HL-60/S4 treated with retinoic acid at 250 ng/mL for 4 days and 3 days (cell line): ENCODE results near the gene TESK2.
"Not testable (repeated sequence)": the region's sequence is repeated elsewhere in the genome, so short reads cannot be mapped to it uniquely, and the experiment has no call there.

Experiments used
- in situ Hi-C: fragments of 300-500 bp; cut with MboI; formaldehyde crosslinking; loops from 2 replicates; pipeline ENCODE4 v1.7.0; 2022; ENCODE audit warnings: low sequenced_read_pairs

Gene TESK2

DNA sequence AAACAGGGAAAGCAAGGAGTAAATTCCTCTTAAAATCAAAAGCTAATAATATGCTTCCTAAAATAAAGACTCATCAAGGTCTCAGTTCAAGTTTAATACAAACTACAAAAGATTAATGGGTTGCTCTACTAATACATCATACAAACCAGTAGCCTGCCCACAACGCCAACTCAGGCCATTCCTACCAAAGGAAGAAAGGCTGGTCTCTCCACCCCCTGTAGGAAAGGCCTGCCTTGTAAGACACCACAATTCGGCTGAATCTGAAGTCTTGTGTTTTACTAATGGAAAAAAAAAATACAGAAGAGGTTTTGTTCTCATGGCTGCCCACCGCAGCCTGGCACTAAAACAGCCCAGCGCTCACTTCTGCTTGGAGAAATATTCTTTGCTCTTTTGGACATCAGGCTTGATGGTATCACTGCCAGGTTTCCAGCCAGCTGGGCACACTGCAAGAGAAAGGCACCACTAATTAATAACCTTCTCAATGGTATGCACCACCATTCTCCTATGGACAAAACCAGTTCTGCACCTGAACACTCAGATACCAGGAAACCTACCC is 20.1 kb upstream of the TESK2 start:
- in situ Hi-C loops: no loop called here

GRCh38 chr1:45510036-45510971 is 19.3 kb upstream of the TESK2 start:
- in situ Hi-C loops: no loop called here

- in situ Hi-C loops: loop anchor here (5.0 kb wide), 1 partner anchor 59 kb away; no protein-coding TSS in a partner anchor
Measured at GRCh38 chr1:45508295-45509151, 17.6 kb upstream of the TESK2 start.

DNA sequence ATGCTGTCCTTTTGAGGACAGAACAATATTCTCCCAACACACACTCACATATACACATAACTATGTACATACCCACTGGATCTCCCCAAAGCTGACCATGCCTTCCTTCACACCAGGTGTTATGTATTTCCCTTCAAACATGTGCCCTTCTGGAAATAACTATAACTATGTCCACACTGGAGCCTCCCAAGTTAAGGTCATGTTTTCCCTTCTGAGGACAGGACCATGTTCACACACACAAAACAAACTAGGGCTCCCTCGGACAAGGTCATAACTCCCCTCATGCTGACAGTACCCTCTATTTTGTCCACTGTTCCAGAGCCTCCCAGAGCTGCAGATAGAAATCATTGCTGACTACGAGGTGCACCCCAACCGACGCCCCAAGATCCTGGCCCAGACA is 16.9 kb upstream of the TESK2 start:
- in situ Hi-C loops: loop anchor here (5.0 kb wide), 1 partner anchor 59 kb away; no protein-coding TSS in a partner anchor

- in situ Hi-C loops: loop anchor here (5.0 kb wide), 1 partner anchor 60 kb away; no protein-coding TSS in a partner anchor
Measured at GRCh38 chr1:45507195-45507594, 16.2 kb upstream of the TESK2 start.

- in situ Hi-C loops: no loop called here
Measured at GRCh38 chr1:45503462-45504360, 12.7 kb upstream of the TESK2 start.

DNA sequence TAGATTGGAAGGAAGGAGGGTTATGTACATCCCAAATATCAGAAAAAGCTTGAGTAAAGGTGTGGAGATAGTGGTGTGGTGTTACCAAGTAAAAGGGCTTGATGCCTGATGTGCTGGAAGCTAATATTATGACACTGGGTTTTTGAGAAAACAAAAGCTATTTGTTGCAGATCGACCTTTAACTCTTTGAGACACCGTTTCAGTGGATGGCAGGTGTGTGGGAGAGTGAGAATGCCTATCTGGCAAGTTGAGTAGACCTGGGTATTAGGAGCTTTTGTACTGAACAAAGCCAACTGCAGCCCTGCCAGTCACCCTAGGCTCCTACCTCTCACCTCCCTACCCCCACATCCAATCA is 10.5 kb upstream of the TESK2 start:
- in situ Hi-C loops: no loop called here

DNA sequence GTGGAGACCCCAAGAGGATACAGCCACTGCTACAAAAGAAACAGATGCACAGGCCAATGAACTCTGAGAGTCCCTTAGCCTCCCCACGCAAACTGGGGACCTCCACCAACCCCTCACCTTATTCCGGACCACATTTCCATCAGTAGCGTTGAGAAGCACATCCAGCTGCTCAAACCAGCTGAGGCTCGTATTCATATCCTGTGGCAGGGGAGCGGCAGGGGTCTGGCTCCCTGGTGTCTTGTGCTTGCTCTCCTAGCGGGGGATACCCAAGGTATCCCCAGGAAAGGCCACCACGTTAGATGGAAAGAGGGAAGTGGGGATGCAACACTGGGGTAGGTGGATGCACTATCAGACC is 8.4 kb upstream of the TESK2 start:
- in situ Hi-C loops: loop anchor here (10.0 kb wide), 2 partner anchors 145 to 485 kb away; partner anchors contain the start of genes HECTD3 and UROD

DNA sequence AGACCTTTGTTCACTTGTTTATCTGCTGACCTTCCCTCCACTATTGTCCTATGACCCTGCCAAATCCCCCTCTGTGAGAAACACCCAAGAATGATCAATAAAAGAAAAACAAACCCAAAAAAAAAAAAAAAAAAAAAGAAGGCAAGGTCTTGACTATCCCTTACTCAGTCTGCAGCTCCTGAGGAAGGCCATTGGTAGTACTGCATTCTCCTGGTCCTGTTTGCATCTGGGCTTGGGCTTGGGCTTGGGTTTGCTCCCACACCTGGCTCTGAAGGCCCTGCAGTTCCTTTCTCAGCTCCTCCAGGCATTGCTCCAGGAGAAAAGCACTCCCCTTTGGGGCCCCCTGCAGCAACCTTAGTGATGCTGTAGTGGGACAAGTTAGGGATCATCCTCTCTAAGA is 7.3 kb upstream of the TESK2 start:
- in situ Hi-C loops: loop anchor here (10.0 kb wide), 2 partner anchors 143 to 483 kb away; partner anchors contain the start of genes HECTD3 and UROD

DNA sequence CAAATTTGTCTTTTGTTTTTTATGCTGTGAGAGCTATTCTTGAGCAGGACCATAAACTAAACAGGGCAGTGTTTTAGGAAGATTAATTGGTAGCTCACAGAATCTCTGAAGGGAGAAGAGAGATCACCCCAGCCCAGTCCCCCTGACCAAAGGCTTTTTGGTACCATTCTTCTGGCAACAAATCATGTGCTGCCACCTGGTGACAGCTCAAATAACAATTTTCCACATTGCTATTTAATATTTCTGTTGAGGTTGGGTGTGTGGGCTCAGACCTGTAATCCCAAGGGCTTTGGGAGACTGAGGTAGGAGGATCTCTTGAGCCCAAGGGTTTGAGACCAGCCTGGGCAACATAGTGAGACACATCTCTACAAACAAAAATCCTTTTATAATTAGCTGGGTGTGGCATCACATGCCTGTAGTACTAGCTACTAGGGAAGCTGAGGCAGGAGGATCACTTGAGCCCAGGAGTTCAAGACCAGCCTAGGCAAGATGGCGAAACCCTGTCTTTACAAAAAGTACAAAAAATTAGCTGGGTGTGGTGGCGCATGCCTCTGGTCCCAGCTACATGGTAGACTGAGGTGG is 2.2 kb upstream of the TESK2 start:
- in situ Hi-C loops: loop anchor here (10.0 kb wide), 2 partner anchors 138 to 478 kb away; partner anchors contain the start of genes HECTD3 and UROD

DNA sequence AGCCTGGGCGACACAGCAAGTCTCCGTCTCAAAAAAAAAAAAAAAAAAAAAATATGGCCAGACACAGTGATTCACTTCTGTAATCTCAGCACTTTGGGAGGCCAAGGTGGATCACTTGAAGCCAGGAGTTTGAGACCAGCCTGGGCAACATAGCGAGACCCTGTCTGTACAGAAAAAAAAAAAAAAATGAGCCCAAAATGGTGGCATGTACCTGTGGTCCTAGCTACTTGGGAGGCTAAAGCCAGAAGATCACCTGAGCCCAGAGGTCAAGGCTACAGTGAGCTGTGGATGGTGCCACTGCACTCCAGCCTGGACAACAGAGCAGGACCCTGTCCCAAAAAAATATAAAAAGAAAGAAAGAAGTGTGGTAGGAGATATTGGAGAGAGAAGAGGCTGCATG is 1.7 kb upstream of the TESK2 start:
- in situ Hi-C loops: loop anchor here (10.0 kb wide), 2 partner anchors 138 to 478 kb away; partner anchors contain the start of genes HECTD3 and UROD

DNA sequence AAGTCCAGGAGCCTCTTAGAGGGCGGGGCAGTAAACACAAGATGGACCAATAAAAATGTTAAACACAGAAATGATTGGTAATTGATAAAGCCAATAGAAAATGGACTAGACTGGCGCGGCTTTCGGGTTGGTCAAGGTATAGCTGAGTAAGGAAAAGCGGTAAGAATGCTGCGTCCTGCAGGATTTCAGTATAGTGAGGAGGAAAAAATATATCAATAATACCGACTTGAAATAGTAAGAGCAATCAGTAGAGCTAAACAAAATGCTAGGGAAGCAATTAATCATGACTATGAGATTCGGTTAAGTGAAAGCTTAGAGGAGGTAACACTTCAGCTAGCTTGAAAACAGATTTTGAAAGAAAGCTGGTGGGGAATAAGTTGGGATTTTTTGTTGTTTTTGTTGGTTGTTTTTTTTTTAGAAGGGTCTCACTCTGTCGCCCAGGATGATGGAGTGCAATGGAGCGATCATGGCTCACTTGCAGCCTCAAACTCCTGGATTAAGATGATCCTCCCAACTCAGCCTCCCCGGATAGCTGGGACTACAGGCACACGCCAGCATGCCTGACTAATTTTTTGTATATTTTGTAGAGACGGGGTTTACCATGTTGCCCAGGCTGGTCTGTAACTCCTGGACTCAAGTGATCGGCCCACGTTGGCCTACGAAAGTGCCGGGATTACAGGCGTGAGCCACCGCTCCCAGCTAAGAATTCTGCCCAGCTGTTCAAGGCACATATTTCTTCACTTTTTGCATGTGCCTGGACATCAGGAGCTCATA is 711 bp upstream of the TESK2 start:
- in situ Hi-C loops: loop anchor here (10.0 kb wide), 2 partner anchors 137 to 477 kb away; partner anchors contain the start of genes HECTD3 and UROD

DNA sequence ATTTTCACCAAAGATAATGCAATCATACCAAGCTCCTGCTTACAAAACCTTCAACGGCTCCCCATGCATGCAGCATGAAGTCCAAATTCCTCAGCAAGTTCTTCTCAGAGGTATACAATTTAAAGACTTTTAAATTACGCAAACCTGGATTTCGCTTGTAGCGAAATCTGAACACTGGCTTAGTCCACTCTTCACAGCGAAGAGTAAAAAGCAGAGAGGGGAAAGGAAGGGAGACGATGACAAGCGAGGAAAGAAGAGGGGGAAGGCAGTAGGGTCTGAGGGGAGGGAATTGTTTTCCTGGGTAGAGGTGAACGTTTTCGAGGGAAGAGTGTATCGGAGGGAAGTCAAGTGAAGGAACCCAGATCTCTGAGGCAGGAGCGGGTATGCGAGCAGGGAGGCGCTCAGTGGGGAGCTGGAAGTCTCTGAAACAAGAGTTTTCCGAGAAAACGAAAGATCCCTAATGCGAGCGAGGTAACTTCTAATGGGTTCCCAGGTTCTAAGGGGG is 790 bp downstream of the TESK2 start:
- in situ Hi-C loops: loop anchor here (10.0 kb wide), 2 partner anchors 135 to 475 kb away; partner anchors contain the start of genes HECTD3 and UROD

- in situ Hi-C loops: not testable (repeated sequence)
Measured at GRCh38 chr1:45489379-45489778, 1.6 kb downstream of the TESK2 start.

DNA sequence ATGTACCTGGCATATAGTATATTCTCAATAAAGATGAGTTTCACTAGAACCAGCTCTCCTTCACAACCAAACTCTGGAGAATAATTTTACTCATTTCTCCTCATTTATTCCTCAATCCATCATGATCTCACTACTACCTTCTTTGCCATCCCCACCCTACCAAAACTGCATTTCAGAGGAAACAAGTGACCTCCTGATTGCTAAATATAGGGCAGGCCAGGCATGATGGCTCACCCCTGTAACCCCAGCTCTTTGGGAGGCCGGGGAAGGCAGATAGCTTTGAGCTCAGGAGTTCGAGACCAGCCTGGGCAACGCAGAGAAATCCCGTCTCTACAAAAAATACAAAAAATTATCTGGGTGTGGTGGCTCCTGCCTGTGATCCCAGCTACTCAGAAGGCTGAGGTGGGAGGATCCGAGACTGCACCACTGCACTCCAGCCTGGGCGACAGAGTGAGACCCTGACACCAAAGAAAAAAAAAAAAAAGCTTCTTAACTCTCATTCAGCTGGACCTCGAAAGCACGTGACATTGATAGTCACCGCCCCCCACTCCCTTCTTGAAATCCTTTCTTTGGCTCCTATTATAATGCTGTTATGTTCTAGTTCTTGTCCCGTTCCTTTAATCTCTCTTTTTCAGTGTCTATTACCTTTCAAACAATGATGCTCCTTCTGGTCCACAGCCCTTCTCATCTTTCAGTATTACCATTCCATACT is 2.1 kb downstream of the TESK2 start:
- in situ Hi-C loops: no loop called here

DNA sequence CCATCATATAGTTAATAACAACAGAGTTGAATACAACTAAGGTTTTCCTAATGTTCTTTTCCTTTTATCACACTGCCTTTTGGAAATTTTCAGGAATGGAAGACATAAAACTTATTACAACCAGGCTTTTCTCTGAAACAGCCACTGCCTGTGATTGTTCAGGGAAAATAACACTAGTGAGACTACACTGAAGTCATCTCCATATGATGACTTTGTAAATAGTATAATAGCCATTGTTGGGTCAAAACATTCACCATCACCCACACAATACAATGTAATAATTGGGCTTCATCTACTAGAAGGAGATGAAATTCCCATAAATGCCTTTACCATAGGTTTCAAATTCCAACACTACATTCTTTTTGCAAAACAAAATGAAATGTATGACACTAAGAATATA is 5.0 kb downstream of the TESK2 start:
- in situ Hi-C loops: no loop called here

DNA sequence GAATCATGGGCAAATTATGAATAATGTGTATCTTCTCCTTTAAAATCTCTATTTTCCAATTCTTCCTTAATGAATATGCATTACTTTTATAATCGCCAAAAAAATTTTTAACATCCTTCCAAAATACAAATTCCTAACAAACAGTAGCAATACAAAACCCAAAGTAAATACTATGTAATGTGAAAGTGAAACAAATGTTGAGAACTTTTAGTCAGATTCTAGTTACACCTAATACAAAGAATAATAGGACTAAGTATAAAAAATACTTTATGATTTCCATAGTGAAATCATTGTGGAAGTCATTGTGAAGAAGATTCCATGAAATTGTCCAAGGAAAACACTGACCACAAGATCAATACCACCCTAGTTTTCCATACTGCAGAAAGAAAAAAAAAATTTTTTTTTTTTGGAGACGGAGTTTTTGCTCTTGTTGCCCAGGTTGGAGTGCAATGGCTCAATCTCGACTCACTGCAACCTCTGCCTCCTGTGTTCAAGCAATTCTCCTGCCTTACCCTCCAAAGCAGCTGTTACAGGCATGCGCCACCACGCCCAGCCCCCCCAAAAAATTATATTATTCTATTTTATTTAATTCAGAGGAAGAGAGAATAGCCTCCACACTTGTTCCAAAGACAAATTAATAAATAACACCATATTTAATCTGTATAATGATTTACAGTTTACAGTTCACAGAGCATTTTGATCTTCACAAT is 11.8 kb downstream of the TESK2 start:
- in situ Hi-C loops: no loop called here
